Right lobe of liver (tissue), 6 donors: Measurements from ENCODE around the gene ZNF3. TPM values are rescaled to one million over a fixed set of nuclear protein-coding genes. Genes with fewer than 3 reads are reported as not detected.

Source experiments
- ATAC-seq, 4 donors: fragments of 200-7000 bp; cut with Tn5 transposase; one replicate each; pipeline ENCODE4 v1.9.1; 2020; ENCODE audit warnings: mild to moderate bottlenecking in 4 of 4, moderate library complexity in 4 of 4
- DNase-seq, 3 donors: peaks; one replicate each; pipeline ENCODE4 v3.0.0-alpha.2; 2020
- H3K27ac ChIP-seq, 3 donors: fragments of 200-600 bp; one replicate each; pipeline ENCODE4 v1.8.0; 2022
- H3K27me3 ChIP-seq, 2 donors: fragments of 200-600 bp; one replicate each; pipeline ENCODE4 v1.8.0; 2022
- H3K36me3 ChIP-seq, 4 donors: fragments of 200-600 bp; sonication (generic) in 1 of 4; one replicate each; pipeline versions ENCODE4 v1.5.1 to v1.8.0; 2017 to 2022; ENCODE audit warnings: control low read depth in 1 of 4
- H3K4me1 ChIP-seq, 4 donors: fragments of 200-600 bp; sonication (generic) in 1 of 4; one replicate each; pipeline versions ENCODE4 v1.5.1 to v1.8.0; 2017 to 2022; ENCODE audit warnings: control low read depth in 1 of 4
- H3K4me3 ChIP-seq, 3 donors: fragments of 200-600 bp; one replicate each; pipeline ENCODE4 v1.8.0; 2022
- H3K9me3 ChIP-seq, 4 donors: fragments of 200-600 bp; sonication (generic) in 1 of 4; one replicate each; pipeline versions ENCODE4 v1.5.1 to v1.8.0; 2017 to 2022; ENCODE audit warnings: control low read depth in 1 of 4
- POLR2A ChIP-seq: fragments of 450-650 bp; IDR thresholded peaks from one replicate; pipeline ENCODE4 v1.6.1; 2017; ENCODE audit warnings: antibody characterized with exemption, mild to moderate bottlenecking
- WGBS: methylation state at CpG from one replicate; pipeline ENCODE4 v1.1.6; 2018; ENCODE audit warnings: low coverage, low lambda C conversion rate; ENCODE audit not compliant: insufficient coverage; ENCODE audit errors: missing lambda C conversion rate; 5-methylcytosine and 5-hydroxymethylcytosine counted together
- intact Hi-C, 2 donors: fragments of 100-400 bp; cut with DNase I; formaldehyde crosslinking; loops; one replicate each; pipeline versions ENCODE4 v1.11.2 to v1.14.1; 2022
- total RNA-seq, 6 experiments: library from RNA; depleted of rRNA in 2 of 6; stranded (reverse); fragments of >200 nt in 2 of 6; fragmentation: NEBNext Ultra II Directional in 3 of 6; extraction: Animal tissue kit (Norgen Biotek cat#: 25700) in 3 of 6; gene quantifications; one replicate each; pipeline versions ENCODE4 v1.1.0 to v1.2.4, GENCODE V29; 2016 to 2023
- TF ChIP-seq, protein P1 (sequence below), 4 donors: fragments of 200-600 bp in 3 of 4; fragments of 450-650 bp in 1 of 4; IDR thresholded peaks; one replicate each; pipeline versions ENCODE4 v1.5.1 to v1.8.0; 2016 to 2022; ENCODE audit warnings: antibody characterized with exemption in 4 of 4, mild to moderate bottlenecking in 2 of 4
- donor health status: DM: no; HTN: yes; CAD: no.
- donor health status: DM: no; HTN: no; CAD: no.
- donor health status: DM: no; HTN: no; CAD: no.
- donor health status: DM: no; HTN: yes; CAD: no.
- donor health status: DM: no; HTN: yes; CAD: no.

ZNF3 gene
- total RNA-seq, 6 experiments from 2014 or later: 9.7 to 18.8 (median 14.0) TPM

DNA sequence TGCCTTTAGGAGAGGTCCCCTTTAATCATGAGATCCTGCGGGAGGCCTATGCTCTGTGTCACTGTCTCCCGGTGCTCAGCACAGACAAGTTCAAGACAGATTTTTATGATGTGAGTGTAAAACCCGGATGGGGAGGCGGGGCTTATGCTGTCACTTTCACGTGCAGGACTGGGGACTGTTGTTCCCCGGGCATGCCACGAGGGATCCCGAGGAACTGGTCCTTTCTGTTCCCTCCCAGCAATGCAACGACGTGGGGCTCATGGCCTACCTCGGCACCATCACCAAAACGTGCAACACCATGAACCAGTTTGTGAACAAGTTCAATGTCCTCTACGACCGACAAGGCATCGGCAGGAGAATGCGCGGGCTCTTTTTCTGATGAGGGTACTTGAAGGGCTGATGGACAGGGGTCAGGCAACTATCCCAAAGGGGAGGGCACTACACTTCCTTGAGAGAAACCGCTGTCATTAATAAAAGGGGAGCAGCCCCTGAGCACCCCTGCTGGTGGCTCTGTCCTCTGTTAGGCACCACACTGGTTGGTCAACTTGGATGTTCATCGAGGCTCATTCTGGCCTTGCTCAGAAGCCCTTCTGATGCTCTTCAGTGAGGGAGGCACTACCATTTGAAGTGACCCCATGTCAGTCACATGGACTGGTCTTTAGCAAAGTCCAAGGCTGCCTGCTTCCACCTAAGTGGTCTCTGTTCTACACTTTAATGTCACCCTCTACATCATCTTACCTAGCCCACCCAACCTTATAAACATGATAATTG lies 10.1 kb upstream of the ZNF3 start:
- no peak overlapping the region for H3K4me3 ChIP-seq
- no peak overlapping the region for H3K27ac ChIP-seq
- ATAC-seq (no peak), DNase-seq (no peak)
- no peaks in the 10 kb centered on the region for H3K27me3 ChIP-seq
- H3K4me1 ChIP-seq: peaks cover 0 to 8% (median 3%) of the 10 kb centered on the region in 4 donors
- intact Hi-C loops: no loop called here
- TF ChIP-seq POLR2A: no peak
- TF ChIP-seq, protein P1, sequence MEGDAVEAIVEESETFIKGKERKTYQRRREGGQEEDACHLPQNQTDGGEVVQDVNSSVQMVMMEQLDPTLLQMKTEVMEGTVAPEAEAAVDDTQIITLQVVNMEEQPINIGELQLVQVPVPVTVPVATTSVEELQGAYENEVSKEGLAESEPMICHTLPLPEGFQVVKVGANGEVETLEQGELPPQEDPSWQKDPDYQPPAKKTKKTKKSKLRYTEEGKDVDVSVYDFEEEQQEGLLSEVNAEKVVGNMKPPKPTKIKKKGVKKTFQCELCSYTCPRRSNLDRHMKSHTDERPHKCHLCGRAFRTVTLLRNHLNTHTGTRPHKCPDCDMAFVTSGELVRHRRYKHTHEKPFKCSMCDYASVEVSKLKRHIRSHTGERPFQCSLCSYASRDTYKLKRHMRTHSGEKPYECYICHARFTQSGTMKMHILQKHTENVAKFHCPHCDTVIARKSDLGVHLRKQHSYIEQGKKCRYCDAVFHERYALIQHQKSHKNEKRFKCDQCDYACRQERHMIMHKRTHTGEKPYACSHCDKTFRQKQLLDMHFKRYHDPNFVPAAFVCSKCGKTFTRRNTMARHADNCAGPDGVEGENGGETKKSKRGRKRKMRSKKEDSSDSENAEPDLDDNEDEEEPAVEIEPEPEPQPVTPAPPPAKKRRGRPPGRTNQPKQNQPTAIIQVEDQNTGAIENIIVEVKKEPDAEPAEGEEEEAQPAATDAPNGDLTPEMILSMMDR (IDR thresholded peaks at IDR 0.05): no peak
- H3K36me3 ChIP-seq: peaks cover under 1 to 63% (median 34%) of the 10 kb centered on the region in 4 donors
- H3K9me3 ChIP-seq: no peaks in the 10 kb centered on the region
- 41% methylated on average over 12 of the region's 19 CpGs for WGBS

DNA sequence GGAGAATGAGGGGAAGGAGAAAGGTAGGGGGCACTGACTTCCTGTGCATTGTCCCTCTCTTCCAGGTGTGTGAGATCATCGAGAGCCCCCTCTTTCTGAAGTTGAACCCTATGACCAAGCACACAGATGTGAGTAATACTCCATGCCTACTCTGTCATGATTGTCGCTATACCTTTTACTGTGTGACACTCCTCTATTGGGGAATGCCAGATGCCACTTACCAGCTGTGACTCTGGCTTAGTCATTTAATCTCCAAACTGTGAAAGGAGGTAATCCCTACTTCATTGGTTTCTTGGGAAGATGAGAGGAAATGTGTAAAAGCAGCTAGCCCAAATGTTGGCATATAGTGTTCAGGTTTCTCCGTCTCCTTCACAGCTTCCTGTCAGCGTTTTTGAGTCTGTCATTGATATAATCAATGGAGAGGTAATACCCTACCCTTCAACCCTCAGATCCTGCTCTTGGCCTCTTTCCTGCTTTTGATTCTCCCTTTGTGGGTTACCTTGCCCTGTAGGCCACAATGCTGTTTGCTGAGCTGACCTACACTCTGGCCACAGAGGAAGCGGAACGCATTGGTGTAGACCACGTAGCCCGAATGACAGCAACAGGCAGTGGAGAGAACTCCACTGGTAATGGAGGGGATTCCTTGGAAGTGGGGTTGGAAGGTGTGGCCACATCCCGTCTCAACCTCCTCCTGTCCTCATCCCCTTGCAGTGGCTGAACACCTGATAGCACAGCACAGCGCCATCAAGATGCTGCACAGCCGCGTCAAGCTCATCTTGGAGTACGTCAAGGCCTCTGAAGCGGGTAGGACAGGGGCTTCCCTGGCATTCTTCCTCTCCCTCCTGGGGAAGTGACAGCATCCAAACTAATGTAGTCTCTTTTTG lies 9.2 kb upstream of the ZNF3 start:
- intact Hi-C loops: no loop called here
- peaks cover 0 to 8% (median 3%) of the 10 kb centered on the region in 4 donors for H3K4me1 ChIP-seq
- no peak overlapping the region for H3K4me3 ChIP-seq
- no peaks in the 10 kb centered on the region for H3K27me3 ChIP-seq
- no peak overlapping the region for H3K27ac ChIP-seq
- H3K9me3 ChIP-seq: no peaks in the 10 kb centered on the region
- no peak for ATAC-seq
- no peak for DNase-seq
- peaks cover 0 to 55% (median 28%) of the 10 kb centered on the region in 4 donors for H3K36me3 ChIP-seq
- WGBS: 85% methylated on average over 12 of the region's 14 CpGs
- TF ChIP-seq POLR2A: no peak
- TF ChIP-seq, protein P1 (IDR thresholded peaks at IDR 0.05): no peak

DNA sequence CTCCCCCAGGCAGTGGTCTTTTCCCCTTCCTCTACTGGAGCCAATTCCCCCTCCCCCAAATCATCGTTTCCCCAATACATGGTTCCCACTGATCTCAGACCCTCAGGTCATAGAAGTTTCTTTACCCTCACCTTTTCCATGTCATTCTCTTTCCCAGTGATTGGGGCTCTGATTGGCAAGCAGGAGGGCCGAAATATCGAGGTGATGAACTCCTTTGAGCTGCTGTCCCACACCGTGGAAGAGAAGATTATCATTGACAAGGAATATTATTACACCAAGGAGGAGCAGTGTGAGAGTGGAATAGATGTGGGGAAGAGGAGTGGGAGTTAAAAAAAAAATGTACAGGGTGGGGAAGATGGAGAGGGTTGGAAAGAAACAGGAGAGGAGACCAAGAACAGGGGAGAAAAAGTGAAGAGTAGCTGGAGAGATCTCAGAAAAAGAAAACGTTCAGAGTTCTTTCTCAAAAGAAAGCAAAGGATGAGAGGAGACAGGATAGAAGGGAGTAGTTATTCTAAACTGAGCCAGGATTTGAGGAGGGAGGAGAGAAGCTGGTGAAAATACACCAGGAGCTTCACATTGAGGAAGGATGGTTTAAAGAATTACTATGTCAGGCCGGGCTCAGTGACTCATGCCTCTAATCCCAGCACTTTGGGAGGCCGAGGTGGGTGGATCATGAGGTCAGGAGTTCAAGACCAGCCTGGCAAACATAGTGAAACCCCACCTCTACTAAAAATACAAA lies 8.1 kb upstream of the ZNF3 start:
- Histone ChIP-seq H3K36me3 (peaks cover 0 to 43% (median 20%) of the 10 kb centered on the region in 4 donors), H3K4me1 (peaks cover 0 to 8% (median 3%) of the 10 kb centered on the region in 4 donors), H3K27me3 (no peaks in the 10 kb centered on the region), H3K4me3 (peak overlapping the region; percentile 74 to 98 (median 97)), H3K27ac (peak overlapping the region; percentile 60 to 81 (median 72)), H3K9me3 (no peaks in the 10 kb centered on the region)
- intact Hi-C loops: no loop called here
- ATAC-seq (no peak), DNase-seq (peak in 1 of 3 donors; percentile 3)
- 30% methylated on average over 7 of the region's 7 CpGs for WGBS
- TF ChIP-seq POLR2A: no peak
- TF ChIP-seq, protein P1 (IDR thresholded peaks at IDR 0.05): no peak
